ENCODE results near the gene PLCB4.

Gene PLCB4

GRCh38 chr20:9508696-9509178 lies 439.9 kb downstream of the PLCB4 start:
- DNase-seq, result no peak

GRCh38 chr20:9509246-9509645 lies 440.4 kb downstream of the PLCB4 start:
- DNase-seq, result no peak

- no peak for DNase-seq
Observed at GRCh38 chr20:9510911-9511310, 442.0 kb downstream of the PLCB4 start.

- DNase-seq, result peak; percentile 14
Observed at GRCh38 chr20:9514072-9514460, 445.2 kb downstream of the PLCB4 start.

GRCh38 chr20:9514461-9515213 lies 445.8 kb downstream of the PLCB4 start, which contains the start of gene LAMP5:
LAMP5 (plus strand) TSS chr20:9514590; CDS start chr20:9514853, 263 bp downstream.
- peak; percentile 35 for DNase-seq

- no peak for DNase-seq
Observed at GRCh38 chr20:9515214-9515585, 446.3 kb downstream of the PLCB4 start.

GRCh38 chr20:9515741-9516233 lies 446.9 kb downstream of the PLCB4 start:
- no peak for DNase-seq

- DNase-seq, result no peak
Observed at GRCh38 chr20:9516234-9516871, 447.5 kb downstream of the PLCB4 start.

- DNase-seq, result no peak
Observed at GRCh38 chr20:9517297-9518162, 448.6 kb downstream of the PLCB4 start.

GRCh38 chr20:9518576-9519175 lies 449.8 kb downstream of the PLCB4 start:
- no peak for DNase-seq

- DNase-seq, result no peak
Observed at GRCh38 chr20:9520086-9520485, 451.2 kb downstream of the PLCB4 start.

GRCh38 chr20:9523636-9524035 lies 454.7 kb downstream of the PLCB4 start:
- DNase-seq, result no peak
